NT2/D1 (cell line): Measurements from ENCODE around the gene ZBED2.

Experiments
- YY1 ChIP-seq: IDR thresholded peaks from 2 replicates; pipeline ENCODE4 v1.6.1; 2011; ENCODE audit not compliant: insufficient read length, insufficient read depth
- ZNF274 ChIP-seq: IDR thresholded peaks from 2 replicates; pipeline ENCODE4 v1.6.1; 2011; ENCODE audit warnings: mild to moderate bottlenecking, low read depth, low read length

DNA sequence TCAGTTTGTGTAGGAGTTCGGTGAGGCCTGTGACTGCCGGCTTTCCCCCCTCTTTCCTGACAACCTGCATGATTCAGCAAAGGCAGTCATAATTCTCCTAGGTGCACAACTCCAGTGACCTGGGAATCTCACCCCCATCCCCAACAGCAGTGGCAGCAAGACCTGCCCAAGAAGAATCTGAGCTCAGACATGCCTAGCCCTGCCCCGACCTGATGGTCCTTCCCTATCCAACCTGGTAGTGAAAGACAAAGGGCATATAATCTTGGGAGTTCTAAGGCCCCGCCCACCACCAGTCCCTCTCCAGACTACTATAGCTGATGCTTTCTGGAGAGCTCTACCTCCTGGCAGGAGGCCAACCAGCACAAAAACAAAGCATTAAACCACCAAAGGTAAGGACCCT is 44.2 kb upstream of the ZBED2 start:
- TF ChIP-seq YY1 (no peak), ZNF274 (no peak)
